Lung (tissue), 12 donors: Measurements from ENCODE around the gene ZFHX2. TPM values are rescaled to one million over a fixed set of nuclear protein-coding genes. Genes with fewer than 3 reads are reported as not detected.

ENCODE experiments used
- ATAC-seq: fragments of 200-7000 bp; cut with Tn5 transposase; one replicate; pipeline ENCODE4 v1.9.1; 2020; ENCODE audit warnings: moderate number of reproducible peaks; ENCODE audit not compliant: insufficient read depth, low FRiP score
- DNase-seq, 3 donors: peaks; one replicate each; pipeline ENCODE4 v3.0.0-alpha.2; 2013 to 2017
- H3K27ac ChIP-seq, 2 donors: one replicate each; pipeline ENCODE4 v1.5.1; 2013; ENCODE audit warnings: mild to moderate bottlenecking in 2 of 2, moderate library complexity in 2 of 2, control low read depth in 1 of 2, inconsistent platforms in 1 of 2, low read depth in 1 of 2, low read length in 1 of 2
- H3K27me3 ChIP-seq, 3 donors: one replicate each; pipeline ENCODE4 v1.5.1; 2013; ENCODE audit warnings: low read length in 2 of 3; ENCODE audit not compliant: control insufficient read depth in 3 of 3, insufficient read depth in 3 of 3
- H3K36me3 ChIP-seq, 4 donors: one replicate each; pipeline ENCODE4 v1.5.1; 2013; ENCODE audit warnings: low read length in 4 of 4, mild to moderate bottlenecking in 1 of 4, moderate library complexity in 1 of 4; ENCODE audit not compliant: control insufficient read depth in 4 of 4, insufficient read depth in 4 of 4
- H3K4me1 ChIP-seq, 5 donors: one replicate each; pipeline ENCODE4 v1.5.1; 2013; ENCODE audit warnings: low read length in 5 of 5, mild to moderate bottlenecking in 2 of 5, moderate library complexity in 1 of 5; ENCODE audit not compliant: control insufficient read depth in 5 of 5, insufficient read depth in 5 of 5
- H3K4me3 ChIP-seq: one replicate; pipeline ENCODE4 v1.5.1; 2013; ENCODE audit warnings: mild to moderate bottlenecking, control low read depth, moderate library complexity
- H3K9ac ChIP-seq, 2 donors: one replicate each; pipeline ENCODE4 v1.5.1; 2013; ENCODE audit warnings: low read length in 2 of 2, control low read depth in 1 of 2; ENCODE audit not compliant: insufficient read depth in 1 of 2
- H3K9me3 ChIP-seq, 4 donors: one replicate each; pipeline ENCODE4 v1.5.1; 2013; ENCODE audit warnings: low read length in 3 of 4, mild to moderate bottlenecking in 1 of 4, moderate library complexity in 1 of 4; ENCODE audit not compliant: control insufficient read depth in 4 of 4, insufficient read depth in 3 of 4
- CTCF ChIP-seq: IDR thresholded peaks from 2 replicates; pipeline ENCODE4 v1.5.1; 2012; ENCODE audit warnings: mild to moderate bottlenecking; ENCODE audit errors: control extremely low read depth, extremely low read depth
- WGBS, 2 donors: extraction: QIAGEN DNeasy Blood & Tissue Kit; methylation state at CpG; one replicate each; pipeline ENCODE4 v1.1.7; 2013; 5-methylcytosine and 5-hydroxymethylcytosine counted together
- polyA plus RNA-seq, 2 donors: library from polyadenylated mRNA; stranded (reverse); fragments of 200-250 nt; gene quantifications; one replicate each; pipeline ENCODE4 v1.2.1, GENCODE V29; 2013
- total RNA-seq, 2 donors: library from RNA; depleted of rRNA in 1 of 2; stranded (reverse); fragments of >200 nt in 1 of 2; gene quantifications; one replicate each; pipeline ENCODE4 v1.2.1, GENCODE V29; 2014 to 2021
- donor health status: control.
- donor health status: control.
- donor health status: Bipolar disorder and iron deficiency.
- donor health status: healthy.
- donor health status: DM: yes; HTN: yes; CAD: no.

The ZFHX2 gene
- total and polyA plus RNA-seq, 4 donors = 0.50 to 4.5 (median 0.75) TPM

GRCh38 chr14:23566112-23566777, 14.7 kb upstream of the ZFHX2 start:
- Histone ChIP-seq H3K27ac (no peak overlapping the region), H3K4me1 (peaks cover 0 to 21% (median 5%) of the 10 kb centered on the region in 5 donors), H3K27me3 (no peaks in the 10 kb centered on the region), H3K9me3 (no peaks in the 10 kb centered on the region), H3K36me3 (peaks cover 0 to 13% (median 9%) of the 10 kb centered on the region in 4 donors), H3K9ac (no peak overlapping the region), H3K4me3 (no peak overlapping the region)
- WGBS, 2 donors = 94 to 95% methylated on average over 10 of the region's 10 CpGs
- DNase-seq (no peak), ATAC-seq (no peak)
- no peak for TF ChIP-seq CTCF

GRCh38 chr14:23565626-23566025, 14.1 kb upstream of the ZFHX2 start:
- Histone ChIP-seq H3K9ac (no peak overlapping the region), H3K27ac (no peak overlapping the region), H3K4me3 (no peak overlapping the region), H3K36me3 (peaks cover 0 to 18% (median 11%) of the 10 kb centered on the region in 4 donors), H3K27me3 (no peaks in the 10 kb centered on the region), H3K4me1 (peaks cover 0 to 21% (median 5%) of the 10 kb centered on the region in 5 donors), H3K9me3 (no peaks in the 10 kb centered on the region)
- DNase-seq (no peak), ATAC-seq (no peak)
- 91 to 95% methylated on average over 11 of the region's 11 CpGs for WGBS, 2 donors
- TF ChIP-seq CTCF = no peak

- WGBS, 2 donors = 85 to 91% methylated on average over 7 of the region's 7 CpGs
These were observed 13.3 kb upstream of the ZFHX2 start for GRCh38 chr14:23564876-23565275.

More at GRCh38 chr14:23564876-23565275, 13.3 kb upstream of the ZFHX2 start:
- TF ChIP-seq CTCF = no peak
- no peaks in the 10 kb centered on the region for H3K9me3 ChIP-seq
- peaks cover 0 to 21% (median 14%) of the 10 kb centered on the region in 4 donors for H3K36me3 ChIP-seq
- no peak for DNase-seq
- no peaks in the 10 kb centered on the region for H3K27me3 ChIP-seq
- H3K27ac ChIP-seq = no peak overlapping the region
- H3K4me1 ChIP-seq = peaks cover 0 to 21% (median 5%) of the 10 kb centered on the region in 5 donors
- no peak overlapping the region for H3K4me3 ChIP-seq
- ATAC-seq = no peak
- H3K9ac ChIP-seq = no peak overlapping the region
